ENCODE measurements around the gene PTPRN2. TPM values are rescaled to one million over a fixed set of nuclear protein-coding genes. Genes with fewer than 3 reads are reported as not detected.

The PTPRN2 gene
- total and polyA plus RNA-seq, 2 of the 13 experiments (the other 11 are each of a cell fraction or from before 2014, with no cell fraction given), result 2.5 to 24.2 TPM

- TF ChIP-seq ZNF639 (CRISPR knock-in tag; conservative IDR thresholded peaks at IDR 0.05) (no peak), CEBPB (IDR thresholded peaks at IDR 0.05; ENCODE audit: borderline replicate concordance, low read depth, low read length) (no peak)
Observed at GRCh38 chr7:157951300-157952049, 636.1 kb downstream of the PTPRN2 start (continued).

GRCh38 chr7:157949711-157950110, 637.9 kb downstream of the PTPRN2 start:
- Histone ChIP-seq H3K79me2 (ENCODE audit: insufficient read depth, low read length) (no peaks in the 10 kb centered on the region), H3K9ac (ENCODE audit: insufficient read depth, low read depth, low read length) (no peak overlapping the region), H2AFZ (ENCODE audit: low read length) (no peak overlapping the region), H3K4me1 (ENCODE audit: insufficient read depth, low read length) (peaks cover 10% of the 10 kb centered on the region), H3K9me3 (ENCODE audit: low read length) (0 out of 2 replicates have a peak, but pooled peaks cover 8% of the 10 kb centered on the region), H3K4me2 (ENCODE audit: low read depth, low read length) (no peak overlapping the region), H3K27ac (ENCODE audit: extremely low read length, insufficient read depth, low read length) (no peak overlapping the region), H3K4me3 (replicated peaks in 1 of 3; ENCODE audit: insufficient read depth in 1 of 3, low read depth in 2 of 3, low read length in 3 of 3) (no peak overlapping the region), H4K20me1 (ENCODE audit: insufficient read depth, low read length) (no peaks in the 10 kb centered on the region), H3K27me3 (ENCODE audit: control insufficient read depth in 1 of 2, insufficient read depth in 2 of 2, low read length in 2 of 2) (no peaks in the 10 kb centered on the region), H3K36me3 (replicated peaks in 1 of 2; ENCODE audit: control insufficient read depth in 1 of 2, insufficient read depth in 2 of 2, low read length in 2 of 2) (no peaks in the 10 kb centered on the region)
- intact Hi-C loops (cut with micrococcal nuclease; ENCODE audit: unreplicated experiment) (no loop called here), in situ Hi-C loops (cut with HindIII; ENCODE audit: extremely low pct_ligation_motif_present, low pct_unique_long_range_greater_than_20kb) (no loop called here)
- DNase-seq (ENCODE audit: low spot score) (no peak), ATAC-seq (no peak), FAIRE-seq (no peak)
- no TSS peak for BruUV-seq (replicated peaks)
- ChIA-PET CTCF (ENCODE audit: low intra/inter-chr PET ratio, low total read pairs) (no interaction called here), POLR2A (no interaction called here)
- 52% methylated on average over 3 of the region's 3 CpGs for WGBS (ENCODE audit: low lambda C conversion rate)
- no peak for TF ChIP-seq MEIS1 (CRISPR knock-in tag; IDR thresholded peaks at IDR 0.05; ENCODE audit: borderline replicate concordance)
- TF ChIP-seq ZNF704 (CRISPR knock-in tag; IDR thresholded peaks at IDR 0.05; ENCODE audit: borderline replicate concordance), result no peak
- no peak for TF ChIP-seq SKIL (CRISPR knock-in tag; IDR thresholded peaks at IDR 0.05; ENCODE audit: borderline replicate concordance)
- TF ChIP-seq CEBPG (CRISPR knock-in tag; IDR thresholded peaks at IDR 0.05), result no peak
- no peak for TF ChIP-seq ASH2L (IDR thresholded peaks at IDR 0.05; ENCODE audit: insufficient read length, low read depth, low read length)
- TF ChIP-seq ZNF781 (CRISPR knock-in tag; IDR thresholded peaks at IDR 0.05; ENCODE audit: borderline replicate concordance, not compliant biosample characterization), result no peak
- TF ChIP-seq ZBTB25 (CRISPR knock-in tag; IDR thresholded peaks at IDR 0.05), result no peak
- no peak for TF ChIP-seq TBX3 (IDR thresholded peaks at IDR 0.05; ENCODE audit: borderline replicate concordance)
- no peak for TF ChIP-seq ZNF576 (CRISPR knock-in tag; IDR thresholded peaks at IDR 0.05)
- TF ChIP-seq ZSCAN5A (CRISPR knock-in tag; IDR thresholded peaks at IDR 0.05; ENCODE audit: borderline replicate concordance), result no peak
- no peak for TF ChIP-seq ZNF333 (CRISPR knock-in tag; IDR thresholded peaks at IDR 0.05; ENCODE audit: borderline replicate concordance)
- TF ChIP-seq HNRNPUL1 (IDR thresholded peaks at IDR 0.05; ENCODE audit: low read depth, low read length), result no peak
